ENCODE measurements around the gene RSRC1.
"Not testable (repeated sequence)": the region's sequence is repeated elsewhere in the genome, so short reads cannot be mapped to it uniquely, and the experiment has no call there.

The RSRC1 gene

GRCh38 chr3:158134363-158134762 lies 24.5 kb downstream of the RSRC1 start:
- no peak for DNase-seq

GRCh38 chr3:158140396-158140795 lies 30.5 kb downstream of the RSRC1 start:
- no peak for DNase-seq

- DNase-seq = no peak
Measured at GRCh38 chr3:158148218-158148617, 38.3 kb downstream of the RSRC1 start.

- DNase-seq = no peak
Measured at GRCh38 chr3:158152186-158152585, 42.3 kb downstream of the RSRC1 start.

GRCh38 chr3:158158969-158159368 lies 49.1 kb downstream of the RSRC1 start:
- no peak for DNase-seq

- no peak for DNase-seq
Measured at GRCh38 chr3:158159714-158160113, 49.8 kb downstream of the RSRC1 start.

GRCh38 chr3:158160958-158161357 lies 51.1 kb downstream of the RSRC1 start:
- no peak for DNase-seq

GRCh38 chr3:158165141-158165655 lies 55.3 kb downstream of the RSRC1 start:
- no peak for DNase-seq

- DNase-seq = no peak
Measured at GRCh38 chr3:158165730-158166129, 55.8 kb downstream of the RSRC1 start.

GRCh38 chr3:158166223-158166622 lies 56.3 kb downstream of the RSRC1 start:
- no peak for DNase-seq

GRCh38 chr3:158167737-158168557 lies 58.1 kb downstream of the RSRC1 start:
- DNase-seq = no peak

- no peak for DNase-seq
Measured at GRCh38 chr3:158169091-158169491, 59.2 kb downstream of the RSRC1 start.

- DNase-seq = no peak
Measured at GRCh38 chr3:158181096-158181495, 71.2 kb downstream of the RSRC1 start.

- DNase-seq = no peak
Measured at GRCh38 chr3:158185711-158186110, 75.8 kb downstream of the RSRC1 start.

GRCh38 chr3:158200955-158201354 lies 91.1 kb downstream of the RSRC1 start:
- no peak for DNase-seq

GRCh38 chr3:158205324-158205723 lies 95.4 kb downstream of the RSRC1 start:
- no peak for DNase-seq

GRCh38 chr3:158205994-158206393 lies 96.1 kb downstream of the RSRC1 start:
- no peak for DNase-seq

GRCh38 chr3:158210067-158210466 lies 100.2 kb downstream of the RSRC1 start:
- DNase-seq = no peak

GRCh38 chr3:158213461-158213860 lies 103.6 kb downstream of the RSRC1 start:
- no peak for DNase-seq

- DNase-seq = no peak
Measured at GRCh38 chr3:158217992-158218391, 108.1 kb downstream of the RSRC1 start.

- no peak for DNase-seq
Measured at GRCh38 chr3:158220575-158220974, 110.7 kb downstream of the RSRC1 start.

- no peak for DNase-seq
Measured at GRCh38 chr3:158221426-158221825, 111.5 kb downstream of the RSRC1 start.

GRCh38 chr3:158226429-158226828 lies 116.5 kb downstream of the RSRC1 start:
- DNase-seq = no peak

- DNase-seq = not testable (repeated sequence)
Measured at GRCh38 chr3:158228942-158229341, 119.1 kb downstream of the RSRC1 start.

- DNase-seq = no peak
Measured at GRCh38 chr3:158233791-158234190, 123.9 kb downstream of the RSRC1 start.

Measured in DMS153 (cell line).